Liver (tissue), 3 donors: ENCODE results near the gene GLIS1.

Experiments used
- EGR1 ChIP-seq, 2 donors: IDR thresholded peaks; 2 replicates each; pipeline ENCODE4 v1.6.1; 2016 to 2018; ENCODE audit warnings: antibody characterized with exemption in 2 of 2, low read depth in 2 of 2
- FOXA1 ChIP-seq: IDR thresholded peaks from 2 replicates; pipeline ENCODE4 v1.6.1; 2016; ENCODE audit warnings: antibody characterized with exemption
- GABPA ChIP-seq, 2 donors: IDR thresholded peaks in 1 of 2; conservative IDR thresholded peaks in 1 of 2; 2 replicates each; pipeline ENCODE4 v1.6.1; 2016; ENCODE audit warnings: antibody characterized with exemption in 2 of 2, mild to moderate bottlenecking in 1 of 2, moderate library complexity in 1 of 2
- HNF4A ChIP-seq, 2 donors: conservative IDR thresholded peaks; 2 replicates each; pipeline ENCODE4 v1.6.1; 2016; ENCODE audit warnings: antibody characterized with exemption in 2 of 2, mild to moderate bottlenecking in 2 of 2
- HNF4G ChIP-seq: IDR thresholded peaks from 2 replicates; pipeline ENCODE4 v1.6.1; 2016; ENCODE audit warnings: antibody characterized with exemption
- JUND ChIP-seq, 2 donors: IDR thresholded peaks; 2 replicates each; pipeline ENCODE4 v1.6.1; 2016; ENCODE audit warnings: antibody characterized with exemption in 2 of 2
- RAD21 ChIP-seq, 2 donors: IDR thresholded peaks; 2 replicates each; pipeline ENCODE4 v1.6.1; 2016; ENCODE audit warnings: antibody characterized with exemption in 2 of 2, mild to moderate bottlenecking in 2 of 2
- RXRA ChIP-seq, 2 donors: IDR thresholded peaks; 2 replicates each; pipeline ENCODE4 v1.6.1; 2017 to 2018; ENCODE audit warnings: antibody characterized with exemption in 2 of 2, mild to moderate bottlenecking in 1 of 2
- TAF1 ChIP-seq: conservative IDR thresholded peaks from 2 replicates; pipeline ENCODE4 v1.6.1; 2016; ENCODE audit warnings: antibody characterized with exemption, mild to moderate bottlenecking
- YY1 ChIP-seq: IDR thresholded peaks from 2 replicates; pipeline ENCODE4 v1.6.1; 2016; ENCODE audit warnings: antibody characterized with exemption, mild to moderate bottlenecking
- TF ChIP-seq, protein P1 (sequence below): fragments of 150-350 bp; IDR thresholded peaks from 2 replicates; pipeline ENCODE4 v1.5.1; 2017; ENCODE audit warnings: improper control_type of control experiment, low read depth, low read length; ENCODE audit not compliant: missing input control
- TF ChIP-seq, protein P2 (sequence below): IDR thresholded peaks from 2 replicates; pipeline ENCODE4 v1.6.1; 2016; ENCODE audit warnings: antibody characterized with exemption, mild to moderate bottlenecking
- TF ChIP-seq, protein P3 (sequence below): IDR thresholded peaks from 2 replicates; pipeline ENCODE4 v1.6.1; 2016; ENCODE audit warnings: antibody characterized with exemption
- donor health status: healthy.
- donor health status: healthy.

DNA sequence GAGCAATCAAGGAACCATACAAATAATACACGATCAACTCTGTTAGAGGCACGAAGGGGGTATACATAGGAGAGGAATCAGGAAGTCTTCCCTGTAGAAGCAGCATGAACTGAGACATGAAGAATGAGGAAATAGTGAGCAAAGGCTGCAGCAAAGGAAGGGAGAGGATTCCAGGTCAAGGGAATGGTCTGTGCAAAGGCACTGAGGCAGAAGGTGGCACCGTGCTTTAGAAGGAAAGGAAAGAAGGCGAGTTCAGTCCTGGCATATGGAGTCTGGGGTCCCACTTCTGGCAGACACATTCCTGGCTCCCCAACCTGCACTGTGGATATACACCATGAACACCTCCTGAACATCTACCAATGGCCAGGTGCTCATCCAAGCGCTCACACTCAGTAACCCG is 56.1 kb downstream of the GLIS1 start:
- TF ChIP-seq, protein P1, sequence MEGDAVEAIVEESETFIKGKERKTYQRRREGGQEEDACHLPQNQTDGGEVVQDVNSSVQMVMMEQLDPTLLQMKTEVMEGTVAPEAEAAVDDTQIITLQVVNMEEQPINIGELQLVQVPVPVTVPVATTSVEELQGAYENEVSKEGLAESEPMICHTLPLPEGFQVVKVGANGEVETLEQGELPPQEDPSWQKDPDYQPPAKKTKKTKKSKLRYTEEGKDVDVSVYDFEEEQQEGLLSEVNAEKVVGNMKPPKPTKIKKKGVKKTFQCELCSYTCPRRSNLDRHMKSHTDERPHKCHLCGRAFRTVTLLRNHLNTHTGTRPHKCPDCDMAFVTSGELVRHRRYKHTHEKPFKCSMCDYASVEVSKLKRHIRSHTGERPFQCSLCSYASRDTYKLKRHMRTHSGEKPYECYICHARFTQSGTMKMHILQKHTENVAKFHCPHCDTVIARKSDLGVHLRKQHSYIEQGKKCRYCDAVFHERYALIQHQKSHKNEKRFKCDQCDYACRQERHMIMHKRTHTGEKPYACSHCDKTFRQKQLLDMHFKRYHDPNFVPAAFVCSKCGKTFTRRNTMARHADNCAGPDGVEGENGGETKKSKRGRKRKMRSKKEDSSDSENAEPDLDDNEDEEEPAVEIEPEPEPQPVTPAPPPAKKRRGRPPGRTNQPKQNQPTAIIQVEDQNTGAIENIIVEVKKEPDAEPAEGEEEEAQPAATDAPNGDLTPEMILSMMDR = no peak
- no peak for TF ChIP-seq RAD21 (IDR thresholded peaks at IDR 0.05)
- no peak for TF ChIP-seq RXRA (IDR thresholded peaks at IDR 0.05)
- TF ChIP-seq, protein P2, sequence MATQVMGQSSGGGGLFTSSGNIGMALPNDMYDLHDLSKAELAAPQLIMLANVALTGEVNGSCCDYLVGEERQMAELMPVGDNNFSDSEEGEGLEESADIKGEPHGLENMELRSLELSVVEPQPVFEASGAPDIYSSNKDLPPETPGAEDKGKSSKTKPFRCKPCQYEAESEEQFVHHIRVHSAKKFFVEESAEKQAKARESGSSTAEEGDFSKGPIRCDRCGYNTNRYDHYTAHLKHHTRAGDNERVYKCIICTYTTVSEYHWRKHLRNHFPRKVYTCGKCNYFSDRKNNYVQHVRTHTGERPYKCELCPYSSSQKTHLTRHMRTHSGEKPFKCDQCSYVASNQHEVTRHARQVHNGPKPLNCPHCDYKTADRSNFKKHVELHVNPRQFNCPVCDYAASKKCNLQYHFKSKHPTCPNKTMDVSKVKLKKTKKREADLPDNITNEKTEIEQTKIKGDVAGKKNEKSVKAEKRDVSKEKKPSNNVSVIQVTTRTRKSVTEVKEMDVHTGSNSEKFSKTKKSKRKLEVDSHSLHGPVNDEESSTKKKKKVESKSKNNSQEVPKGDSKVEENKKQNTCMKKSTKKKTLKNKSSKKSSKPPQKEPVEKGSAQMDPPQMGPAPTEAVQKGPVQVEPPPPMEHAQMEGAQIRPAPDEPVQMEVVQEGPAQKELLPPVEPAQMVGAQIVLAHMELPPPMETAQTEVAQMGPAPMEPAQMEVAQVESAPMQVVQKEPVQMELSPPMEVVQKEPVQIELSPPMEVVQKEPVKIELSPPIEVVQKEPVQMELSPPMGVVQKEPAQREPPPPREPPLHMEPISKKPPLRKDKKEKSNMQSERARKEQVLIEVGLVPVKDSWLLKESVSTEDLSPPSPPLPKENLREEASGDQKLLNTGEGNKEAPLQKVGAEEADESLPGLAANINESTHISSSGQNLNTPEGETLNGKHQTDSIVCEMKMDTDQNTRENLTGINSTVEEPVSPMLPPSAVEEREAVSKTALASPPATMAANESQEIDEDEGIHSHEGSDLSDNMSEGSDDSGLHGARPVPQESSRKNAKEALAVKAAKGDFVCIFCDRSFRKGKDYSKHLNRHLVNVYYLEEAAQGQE = no peak
- TF ChIP-seq JUND (IDR thresholded peaks at IDR 0.05) = no peak
- no peak for TF ChIP-seq TAF1
- TF ChIP-seq, protein P3, sequence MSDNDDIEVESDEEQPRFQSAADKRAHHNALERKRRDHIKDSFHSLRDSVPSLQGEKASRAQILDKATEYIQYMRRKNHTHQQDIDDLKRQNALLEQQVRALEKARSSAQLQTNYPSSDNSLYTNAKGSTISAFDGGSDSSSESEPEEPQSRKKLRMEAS = no peak
- no peak for TF ChIP-seq EGR1 (IDR thresholded peaks at IDR 0.05; ENCODE audit: low read depth in 2 of 2)
- TF ChIP-seq GABPA (IDR thresholded peaks at IDR 0.05 in 1 of 2, conservative IDR thresholded peaks at IDR 0.05 in 1 of 2) = no peak
- TF ChIP-seq HNF4G = no peak
- no peak for TF ChIP-seq YY1
- TF ChIP-seq FOXA1 = no peak
- no peak for TF ChIP-seq HNF4A (conservative IDR thresholded peaks at IDR 0.05)
